HepG2 (cell line): Measurements from ENCODE around the gene PALMD.

ENCODE experiments used
- AFF4 ChIP-seq: sonication (generic); formaldehyde crosslinking; IDR thresholded peaks from 2 replicates; pipeline ENCODE4 v1.4.0; 2020; ENCODE audit warnings: missing genetic modification reagents
- CEBPB ChIP-seq: IDR thresholded peaks from 2 replicates; pipeline ENCODE4 v1.6.1; 2011; ENCODE audit warnings: low read depth, low read length, improper control_type of control experiment, borderline replicate concordance
- POLR2A ChIP-seq, 2 experiments: IDR thresholded peaks; 2 replicates each; pipeline ENCODE4 v1.6.1; 2011; ENCODE audit warnings: low read depth in 2 of 2, low read length in 2 of 2, mild to moderate bottlenecking in 1 of 2, moderate library complexity in 1 of 2; ENCODE audit not compliant: insufficient read depth in 1 of 2
- SMARCE1 ChIP-seq: fragments of 450-650 bp; IDR thresholded peaks from 2 replicates; pipeline ENCODE4 v1.6.1; 2017; ENCODE audit warnings: borderline replicate concordance
- SP1 ChIP-seq, 2 experiments: fragments of 450-650 bp in 1 of 2; sonication (generic) in 1 of 2; formaldehyde crosslinking in 1 of 2; IDR thresholded peaks; 2 replicates each; pipeline versions ENCODE4 v1.4.0 to v1.6.1; 2016 to 2020; ENCODE audit warnings: missing genetic modification reagents in 1 of 2
- UBTF ChIP-seq: sonication (generic); formaldehyde crosslinking; IDR thresholded peaks from 2 replicates; pipeline ENCODE4 v1.4.0; 2020; ENCODE audit warnings: mild to moderate bottlenecking, missing genetic modification reagents

GRCh38 chr1:99602404-99602969 lies 43.4 kb upstream of the PALMD start:
- TF ChIP-seq AFF4 (CRISPR knock-in tag) (no peak), CEBPB (no peak), SP1 (IDR thresholded peaks at IDR 0.05) (no peak), SP1 (CRISPR knock-in tag; IDR thresholded peaks at IDR 0.05) (no peak), SMARCE1 (no peak), POLR2A (IDR thresholded peaks at IDR 0.05; ENCODE audit: insufficient read depth in 1 of 2, low read depth in 2 of 2, low read length in 2 of 2) (no peak), UBTF (CRISPR knock-in tag) (no peak)
